RPMI8226 (cell line): ENCODE data around the gene RPLP1.

Experiments used
- DNase-seq: peaks from one replicate; pipeline ENCODE4 v3.0.0-alpha.2; 2015

RPLP1 gene

GRCh38 chr15:69472046-69472445, 19.4 kb downstream of the RPLP1 start:
- no peak for DNase-seq

DNA sequence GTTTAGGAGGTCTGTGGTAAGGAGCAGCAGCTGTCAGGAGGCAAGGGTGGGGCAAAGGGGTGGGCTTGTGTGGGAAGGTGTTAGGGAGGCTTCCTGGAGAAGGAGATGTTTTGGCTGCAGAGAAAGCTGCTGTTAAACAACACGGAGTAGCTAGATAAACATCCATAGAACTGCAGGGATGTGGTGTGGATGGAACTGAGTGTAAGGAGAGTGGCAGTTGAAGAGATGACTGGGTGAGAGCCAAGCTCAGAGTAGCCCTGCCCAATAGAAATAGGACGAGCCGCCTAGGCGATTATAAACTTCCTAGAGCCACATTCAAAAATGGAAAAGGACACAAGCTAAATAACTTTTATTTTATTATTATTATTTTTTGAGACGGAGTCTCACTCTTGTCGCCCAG, 19.9 kb downstream of the RPLP1 start:
- no peak for DNase-seq

DNA sequence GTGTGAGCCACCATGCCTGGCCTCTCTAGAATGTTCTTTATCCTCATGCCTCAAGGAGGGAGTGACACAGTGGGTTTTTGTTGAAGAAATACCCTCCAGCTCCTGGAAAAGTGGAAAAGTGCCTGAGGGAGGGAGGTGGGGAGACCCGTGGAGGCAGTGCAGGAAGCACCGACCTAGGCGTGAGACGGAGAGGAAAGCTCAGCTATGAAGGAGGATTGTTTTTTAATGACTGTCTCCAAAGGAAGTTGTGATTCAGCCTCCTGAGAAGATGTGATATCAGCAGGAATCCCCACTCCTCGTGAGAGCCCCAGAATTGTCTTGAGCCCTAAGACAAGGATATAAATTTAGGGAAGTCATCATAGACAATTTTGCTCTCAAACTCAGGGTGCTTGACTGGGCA, 21.7 kb downstream of the RPLP1 start:
- DNase-seq = no peak

DNA sequence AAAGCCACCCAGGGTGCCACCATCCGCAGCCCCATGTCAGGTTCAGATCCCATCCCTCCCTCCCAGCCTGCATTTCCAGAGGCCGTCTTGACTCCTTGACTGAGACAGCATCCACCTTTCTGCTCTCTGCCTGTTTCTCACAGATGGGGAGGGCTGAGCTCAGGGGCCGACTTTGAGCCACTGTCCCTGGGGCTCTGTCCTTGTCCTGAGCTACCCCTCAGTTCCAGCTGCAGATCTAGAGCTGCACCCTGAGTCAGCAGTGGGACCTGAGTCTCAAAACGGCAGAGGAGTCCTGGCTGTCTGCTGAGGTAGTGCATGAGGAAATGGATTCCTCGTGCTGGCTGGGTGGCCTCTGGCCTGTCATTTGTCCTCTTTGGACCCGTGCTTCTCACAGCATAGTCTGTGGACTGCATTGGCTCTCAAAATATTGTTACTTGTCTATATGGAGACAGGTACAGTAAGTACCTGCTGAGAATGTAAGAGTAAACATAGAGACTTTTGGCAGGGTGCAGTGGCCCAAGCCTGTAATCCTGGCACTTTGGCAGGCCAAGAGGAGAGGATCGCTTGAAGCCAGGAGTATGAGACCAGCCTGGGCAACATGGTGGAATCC, 22.3 kb downstream of the RPLP1 start:
- peak; percentile 74 for DNase-seq

DNA sequence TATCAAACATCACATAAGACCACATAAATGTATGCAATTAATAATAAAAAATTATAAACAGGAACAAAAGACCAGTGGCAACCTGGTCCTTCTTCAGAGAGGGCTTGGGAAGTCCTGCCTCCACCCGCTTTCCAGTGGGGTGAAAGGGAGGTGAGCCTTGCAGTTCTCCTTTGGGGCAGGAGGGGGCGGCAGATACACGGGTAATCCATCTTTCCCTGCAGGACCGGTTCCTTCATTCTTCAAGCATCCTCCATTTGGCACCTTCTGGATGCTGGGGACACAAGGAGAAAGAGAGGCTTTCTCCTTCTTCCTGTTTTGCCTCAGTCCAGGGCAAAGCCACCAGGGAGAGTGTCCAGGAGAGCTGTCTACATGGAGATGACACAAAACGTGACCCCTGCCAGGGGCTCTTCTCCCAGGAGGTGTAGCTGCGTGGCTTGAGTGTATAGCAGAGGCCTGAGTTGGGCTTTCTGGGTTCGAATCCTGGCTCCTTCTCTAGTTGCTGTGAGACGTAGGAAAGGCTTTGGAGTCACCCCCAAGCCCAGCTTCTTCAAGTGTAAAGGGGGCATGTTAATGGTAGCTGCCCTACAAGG, 23.2 kb downstream of the RPLP1 start:
- DNase-seq = peak; percentile 82

- DNase-seq = no peak
Measured at GRCh38 chr15:69476704-69477473, 24.3 kb downstream of the RPLP1 start.

- DNase-seq = peak; percentile 70
Measured at GRCh38 chr15:69478259-69478781, 25.7 kb downstream of the RPLP1 start.

DNA sequence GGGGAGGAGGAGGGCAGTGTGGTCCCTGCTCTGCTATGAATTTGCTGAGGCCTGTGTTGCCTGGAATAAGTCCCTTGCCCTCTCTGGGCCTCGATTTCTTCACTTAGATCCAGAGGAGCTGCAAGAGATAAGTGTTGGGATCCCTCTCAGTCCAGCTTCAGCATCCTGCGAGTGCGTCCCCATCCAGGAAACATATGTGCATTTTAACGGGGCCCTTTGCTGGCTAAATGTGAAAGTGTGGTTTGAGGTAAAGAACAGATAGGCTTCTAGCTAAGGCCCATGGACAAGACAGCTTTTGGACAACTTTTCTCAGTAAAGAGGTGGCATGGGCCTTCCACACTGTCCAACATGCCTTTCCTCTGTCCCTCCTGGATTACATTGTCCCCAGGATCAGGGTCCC, 26.5 kb downstream of the RPLP1 start:
- DNase-seq = no peak

- no peak for DNase-seq
Measured at GRCh38 chr15:69479971-69480370, 27.4 kb downstream of the RPLP1 start.

DNA sequence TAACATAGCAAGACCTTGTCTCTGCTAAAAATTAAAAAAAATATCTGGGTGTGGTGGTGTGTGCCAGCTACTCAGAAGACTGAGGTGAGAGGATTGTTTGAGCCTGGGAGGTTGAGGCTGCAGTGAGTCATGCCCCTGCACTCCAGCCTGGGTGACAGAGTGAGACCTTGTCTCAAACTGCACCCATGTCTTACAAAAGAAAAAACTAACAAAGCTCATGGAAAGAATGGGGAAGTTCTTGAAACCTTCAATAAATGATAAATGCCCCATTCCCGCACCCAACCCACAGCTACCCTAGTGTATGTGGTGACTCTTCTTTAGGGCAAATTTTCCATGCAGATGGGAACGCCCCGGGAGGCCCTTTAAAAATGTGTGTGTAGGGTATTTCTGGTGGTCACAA, 28.3 kb downstream of the RPLP1 start:
- no peak for DNase-seq

DNA sequence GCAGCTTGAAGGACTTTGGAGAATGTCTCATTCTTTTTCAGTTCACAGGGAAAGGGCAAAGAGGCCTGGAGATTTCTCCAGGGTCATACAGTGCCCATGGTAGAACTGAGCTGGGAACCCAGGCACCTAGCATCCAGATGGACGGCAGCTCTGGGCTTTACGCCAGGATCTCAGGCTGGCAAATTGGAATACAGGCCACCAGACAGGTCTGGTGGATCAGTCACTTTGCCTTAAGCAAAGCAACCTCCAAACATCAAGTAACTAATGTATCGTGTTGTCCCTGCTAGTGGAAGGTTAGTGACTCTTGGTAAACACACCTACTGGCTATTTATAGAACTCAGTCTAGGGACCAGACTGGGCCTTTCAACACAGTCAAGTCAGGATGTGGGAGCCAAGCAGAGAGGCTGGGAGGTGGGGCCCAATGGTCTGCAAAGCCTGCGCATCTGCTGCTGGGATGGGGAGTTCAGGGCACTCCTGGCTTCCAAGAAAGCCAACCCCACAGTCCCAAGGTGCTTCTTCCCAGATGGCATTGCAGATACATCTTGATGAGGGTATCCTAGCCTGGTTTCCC, 30.2 kb downstream of the RPLP1 start:
- no peak for DNase-seq

- DNase-seq = no peak
Measured at GRCh38 chr15:69484837-69485236, 32.2 kb downstream of the RPLP1 start.

DNA sequence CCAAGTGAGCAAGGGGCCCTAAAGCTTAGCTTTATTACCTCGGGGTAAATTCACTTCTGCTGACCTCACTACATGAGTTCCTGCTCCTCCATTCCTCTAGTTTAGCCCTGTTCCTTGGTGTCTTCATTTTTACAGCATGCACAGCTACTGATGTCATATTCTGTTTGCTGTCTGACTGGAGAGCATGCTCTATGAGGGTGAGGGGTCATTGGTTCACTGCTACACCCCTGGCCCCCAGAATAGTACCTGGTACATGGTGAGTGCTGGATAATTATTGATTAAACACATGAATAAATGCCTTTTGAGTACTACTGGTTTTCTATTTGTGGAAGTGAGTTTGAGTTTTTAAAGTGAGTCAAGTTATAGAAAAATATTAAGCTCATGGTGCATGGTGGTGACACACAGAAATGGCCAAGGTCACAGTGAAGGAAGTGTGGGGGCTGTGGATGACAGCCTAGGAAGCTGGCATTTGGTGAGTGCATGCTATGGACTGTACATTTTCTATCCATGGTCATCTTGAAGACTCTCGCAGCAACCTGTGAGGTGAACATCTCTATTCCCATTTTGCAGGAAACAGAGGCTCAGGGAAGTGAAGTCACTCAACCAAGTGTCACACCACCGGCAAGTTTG, 34.0 kb downstream of the RPLP1 start:
- DNase-seq = no peak

DNA sequence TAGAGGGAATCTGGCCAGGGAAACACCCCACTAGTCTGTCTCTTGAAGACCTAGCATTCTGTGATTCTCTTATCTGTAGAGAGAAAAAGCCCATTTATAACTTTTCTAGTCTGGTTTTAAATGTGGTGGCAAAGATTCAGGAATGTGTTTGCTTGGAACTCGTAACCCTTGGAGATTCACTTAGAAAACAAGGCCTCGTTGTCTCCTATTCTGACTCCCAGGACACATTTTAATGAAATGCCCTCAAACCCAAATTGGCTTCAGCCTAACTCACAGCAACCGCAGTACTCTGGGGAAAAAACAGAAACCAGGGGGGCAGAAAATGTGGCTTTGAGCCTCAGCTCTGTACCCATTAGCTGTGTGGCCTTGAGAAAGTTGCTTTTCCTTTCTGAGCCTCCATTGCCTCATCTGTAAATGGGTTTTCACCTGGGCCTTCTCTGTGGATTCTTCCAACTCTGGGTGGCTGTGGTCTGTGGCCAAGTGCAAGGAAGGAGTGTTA, 36.5 kb downstream of the RPLP1 start:
- no peak for DNase-seq

DNA sequence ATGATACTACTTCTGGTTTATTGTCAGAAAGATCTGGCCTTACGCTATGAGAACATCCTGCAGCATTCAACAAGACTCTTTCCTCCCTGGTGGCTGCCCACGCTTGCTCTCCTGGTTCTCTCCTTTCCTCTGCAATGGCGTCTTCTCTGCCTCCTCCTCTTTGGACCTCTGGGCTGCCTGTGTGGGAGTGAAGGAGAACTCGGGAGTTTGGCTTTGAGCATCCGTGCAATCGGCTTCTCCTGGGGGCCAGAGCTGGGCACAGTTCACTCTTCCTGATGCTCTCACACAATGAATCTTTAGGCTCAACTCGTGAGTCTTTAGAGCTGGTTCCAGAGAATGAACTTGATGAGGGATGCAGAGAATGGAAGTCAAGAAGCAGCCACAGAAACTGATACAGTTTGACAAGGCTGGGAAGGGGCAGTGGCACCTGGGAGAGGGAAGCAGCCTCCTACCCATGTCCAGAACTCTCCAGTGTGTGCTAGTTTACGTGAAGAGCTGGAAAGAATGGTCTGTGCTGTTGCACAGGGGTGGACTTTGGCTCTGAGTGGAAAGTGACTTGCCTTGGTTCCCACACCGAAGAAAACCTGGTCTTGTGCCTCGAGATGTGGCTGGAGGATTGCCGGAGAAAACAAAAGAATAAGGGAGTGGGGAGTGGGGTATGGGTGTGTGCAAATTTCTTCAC, 37.9 kb downstream of the RPLP1 start:
- DNase-seq = no peak

GRCh38 chr15:69491038-69491505, 38.5 kb downstream of the RPLP1 start:
- no peak for DNase-seq

DNA sequence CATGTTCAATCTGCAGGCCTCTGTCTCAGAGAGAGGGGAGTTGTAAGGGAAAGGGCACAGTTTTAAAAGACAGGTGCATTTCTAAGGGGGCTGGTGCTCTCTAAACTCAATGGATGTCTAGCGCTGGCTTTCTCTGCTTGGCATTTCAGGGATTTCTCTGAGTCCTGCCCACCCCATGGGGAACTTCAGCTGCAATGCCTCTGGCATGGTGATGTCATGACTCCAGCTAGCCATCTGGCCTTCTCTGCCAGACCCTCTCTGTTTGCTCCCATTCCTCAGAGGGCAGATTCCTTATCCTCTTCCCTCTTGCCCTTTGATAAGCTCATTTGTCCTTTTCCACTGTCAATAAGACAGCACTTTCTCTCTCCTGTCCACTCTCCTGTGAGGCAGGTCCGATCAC, 40.8 kb downstream of the RPLP1 start:
- no peak for DNase-seq

DNA sequence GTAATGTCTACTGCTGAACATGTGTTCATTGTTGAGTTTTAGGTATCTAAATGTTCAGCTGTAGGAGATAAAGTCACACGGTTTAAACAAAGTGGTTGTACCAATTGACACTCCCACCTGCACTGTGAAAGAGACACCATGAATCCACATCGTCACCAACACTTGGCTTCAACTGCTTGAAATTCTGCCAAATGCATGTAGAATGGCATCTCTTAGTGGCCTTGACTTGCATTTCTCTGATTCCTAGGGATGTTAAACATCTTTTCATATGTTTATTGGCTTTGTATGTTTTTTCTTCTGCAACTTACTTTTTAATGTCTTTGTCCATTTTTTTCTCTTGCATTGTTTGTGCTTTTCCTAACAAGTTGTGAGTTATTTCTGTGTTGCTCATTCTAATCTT, 43.4 kb downstream of the RPLP1 start:
- no peak for DNase-seq

- DNase-seq = no peak
Measured at GRCh38 chr15:69497076-69497475, 44.5 kb downstream of the RPLP1 start.

DNA sequence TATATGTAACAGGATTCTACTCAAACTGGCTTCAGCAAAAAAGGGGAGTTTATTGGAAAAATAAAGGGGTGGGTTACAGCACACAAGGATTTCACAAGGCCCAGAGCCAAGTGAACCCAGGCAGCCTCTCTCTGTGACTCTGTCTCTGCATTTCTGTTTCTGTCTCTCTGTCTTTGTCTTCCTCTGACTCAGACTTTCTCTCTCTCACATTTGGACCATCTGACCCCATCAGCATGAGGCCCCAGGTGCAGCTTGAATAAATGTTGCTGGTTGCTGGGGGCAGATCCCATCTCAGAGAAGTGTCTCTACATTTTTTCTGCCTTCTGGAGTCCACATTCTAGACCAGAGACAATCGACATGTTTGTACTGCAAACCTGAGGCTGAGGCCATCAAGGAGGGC, 45.0 kb downstream of the RPLP1 start:
- DNase-seq = no peak

- DNase-seq = no peak
Measured at GRCh38 chr15:69498282-69498681, 45.7 kb downstream of the RPLP1 start.

DNA sequence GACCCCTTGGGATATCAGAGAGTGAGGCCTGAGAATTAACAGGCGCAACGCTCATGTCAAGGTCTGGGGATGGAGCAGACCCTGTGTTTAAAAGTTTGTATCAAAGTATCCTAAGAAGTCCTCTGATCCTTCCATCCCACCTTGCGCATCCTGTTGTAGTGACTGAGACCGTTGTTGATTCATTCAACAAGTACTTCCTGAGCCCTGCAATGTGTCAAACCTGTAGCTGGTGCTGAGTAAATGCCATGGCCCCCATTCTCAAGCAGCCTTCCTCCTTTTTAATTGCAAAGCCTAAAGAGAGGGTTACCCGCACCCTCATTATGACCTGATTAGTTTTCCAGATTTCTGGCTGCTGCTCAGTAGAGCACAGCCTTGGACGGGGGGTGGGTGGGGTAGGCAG, 46.4 kb downstream of the RPLP1 start:
- no peak for DNase-seq
